ENCODE results near the gene NFAM1.

NFAM1 gene

DNA sequence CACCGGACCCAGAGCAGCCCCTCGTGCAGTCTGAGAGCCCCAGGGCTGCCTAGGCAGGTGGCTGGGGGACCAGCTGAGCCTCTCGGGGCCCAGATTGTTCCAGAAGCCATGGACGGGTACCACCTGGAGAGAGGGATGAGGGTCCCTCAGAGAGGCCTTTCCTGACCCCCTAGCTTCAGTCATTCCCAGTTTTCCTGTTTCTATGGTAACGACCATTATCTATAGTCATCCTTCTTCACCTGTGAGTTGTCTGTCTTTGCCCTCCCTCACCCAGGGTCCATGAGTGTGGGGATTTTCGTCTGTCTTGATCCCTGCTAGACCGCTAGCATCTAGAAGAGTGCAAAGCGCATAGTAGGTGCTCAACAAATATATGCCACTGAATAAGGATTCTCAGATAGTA is 85.5 kb downstream of the NFAM1 start:
- H3K4me3 ChIP-seq (ENCODE audit: control insufficient read depth, low read depth, low read length), result no peak overlapping the region
- TF ChIP-seq, protein P1, sequence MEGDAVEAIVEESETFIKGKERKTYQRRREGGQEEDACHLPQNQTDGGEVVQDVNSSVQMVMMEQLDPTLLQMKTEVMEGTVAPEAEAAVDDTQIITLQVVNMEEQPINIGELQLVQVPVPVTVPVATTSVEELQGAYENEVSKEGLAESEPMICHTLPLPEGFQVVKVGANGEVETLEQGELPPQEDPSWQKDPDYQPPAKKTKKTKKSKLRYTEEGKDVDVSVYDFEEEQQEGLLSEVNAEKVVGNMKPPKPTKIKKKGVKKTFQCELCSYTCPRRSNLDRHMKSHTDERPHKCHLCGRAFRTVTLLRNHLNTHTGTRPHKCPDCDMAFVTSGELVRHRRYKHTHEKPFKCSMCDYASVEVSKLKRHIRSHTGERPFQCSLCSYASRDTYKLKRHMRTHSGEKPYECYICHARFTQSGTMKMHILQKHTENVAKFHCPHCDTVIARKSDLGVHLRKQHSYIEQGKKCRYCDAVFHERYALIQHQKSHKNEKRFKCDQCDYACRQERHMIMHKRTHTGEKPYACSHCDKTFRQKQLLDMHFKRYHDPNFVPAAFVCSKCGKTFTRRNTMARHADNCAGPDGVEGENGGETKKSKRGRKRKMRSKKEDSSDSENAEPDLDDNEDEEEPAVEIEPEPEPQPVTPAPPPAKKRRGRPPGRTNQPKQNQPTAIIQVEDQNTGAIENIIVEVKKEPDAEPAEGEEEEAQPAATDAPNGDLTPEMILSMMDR (IDR thresholded peaks at IDR 0.05; ENCODE audit: control insufficient read depth, insufficient read depth, low read depth, low read length, missing control alignments), result no peak
- DNase-seq (ENCODE audit: low read depth), result no peak

DNA sequence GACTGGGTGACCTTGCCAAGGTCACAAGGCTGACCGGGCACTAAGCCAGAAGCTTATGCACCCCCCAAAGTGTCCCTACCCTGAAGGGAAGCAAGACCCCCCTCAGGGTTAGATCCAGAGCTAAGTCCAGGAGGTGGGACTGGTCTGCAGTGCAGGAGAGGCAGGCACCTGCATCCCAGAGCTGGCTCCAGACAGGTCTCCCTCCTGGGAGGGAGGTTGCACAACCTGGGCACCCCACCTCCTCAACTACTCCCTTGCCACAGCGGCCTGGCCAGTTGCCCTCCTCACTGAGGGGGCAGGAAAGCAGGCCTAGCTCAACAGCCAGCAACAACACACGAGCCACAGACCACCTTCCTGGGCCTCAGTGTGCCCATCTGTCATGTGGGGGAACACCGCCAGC is 86.7 kb downstream of the NFAM1 start:
- DNase-seq (ENCODE audit: low read depth), result no peak
- TF ChIP-seq, protein P1 (IDR thresholded peaks at IDR 0.05; ENCODE audit: control insufficient read depth, insufficient read depth, low read depth, low read length, missing control alignments), result no peak
- no peak overlapping the region for H3K4me3 ChIP-seq (ENCODE audit: control insufficient read depth, low read depth, low read length)

DNA sequence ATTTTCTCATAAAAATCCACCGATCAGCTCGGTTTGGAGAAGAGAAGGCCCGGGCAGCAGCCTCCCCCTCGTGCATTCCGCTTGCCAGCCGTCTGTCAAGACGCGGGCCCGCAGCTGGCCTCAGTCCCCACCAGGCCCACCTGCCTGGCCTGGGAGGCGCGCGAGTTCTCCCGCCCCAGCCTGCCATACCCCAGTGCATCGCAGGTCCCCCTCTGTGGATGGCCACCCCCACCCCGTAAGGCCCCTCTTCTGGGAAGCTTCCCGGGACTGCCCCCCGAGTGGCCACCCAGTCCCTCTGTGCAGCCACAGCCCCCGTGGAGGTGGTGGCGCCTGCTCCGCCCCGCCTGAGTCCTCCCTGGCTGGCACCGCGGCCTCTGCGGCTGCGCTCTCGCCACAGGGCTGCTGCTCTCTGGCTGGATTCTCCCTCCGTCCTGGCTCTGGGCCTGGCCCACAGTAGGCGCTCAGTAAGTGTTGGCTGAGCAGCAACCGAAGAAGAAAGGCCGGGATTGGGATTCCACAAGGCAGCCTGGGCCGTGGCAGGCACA is 87.8 kb downstream of the NFAM1 start:
- H3K4me3 ChIP-seq (ENCODE audit: control insufficient read depth, low read depth, low read length), result peak overlapping the region; percentile 28
- DNase-seq (ENCODE audit: low read depth), result no peak
- TF ChIP-seq, protein P1 (IDR thresholded peaks at IDR 0.05; ENCODE audit: control insufficient read depth, insufficient read depth, low read depth, low read length, missing control alignments), result no peak

DNA sequence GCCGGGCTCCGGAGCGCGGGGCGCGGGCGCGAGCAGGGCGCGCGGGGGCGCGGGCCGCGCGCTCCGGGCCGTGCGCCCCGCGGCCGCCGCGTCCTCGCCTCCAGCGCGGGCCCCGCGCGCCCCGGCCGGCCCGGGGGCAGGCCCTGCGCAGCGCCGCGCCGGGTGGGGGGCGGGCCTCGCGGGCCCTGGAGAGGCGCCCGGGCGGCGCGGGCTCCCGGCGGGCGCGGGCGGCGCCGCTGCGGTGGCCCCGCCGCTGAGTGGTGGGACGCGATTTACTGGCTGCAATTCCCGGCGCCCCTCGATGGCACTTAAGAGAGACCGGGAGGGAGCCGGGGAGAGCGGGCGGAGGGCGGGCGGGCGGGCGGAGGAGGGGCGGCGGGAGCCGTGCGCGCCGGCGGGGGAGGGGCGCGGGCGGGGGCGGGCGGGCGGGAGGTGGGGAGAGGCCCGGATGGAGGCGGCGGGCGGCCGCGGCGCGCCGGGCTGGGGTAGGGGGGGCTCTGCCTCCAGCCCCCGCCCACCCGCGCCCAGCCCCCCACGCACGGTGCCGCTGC is 88.6 kb downstream of the NFAM1 start:
- TF ChIP-seq, protein P1 (IDR thresholded peaks at IDR 0.05; ENCODE audit: control insufficient read depth, insufficient read depth, low read depth, low read length, missing control alignments), result no peak
- H3K4me3 ChIP-seq (ENCODE audit: control insufficient read depth, low read depth, low read length), result peak overlapping the region; percentile 28
- no peak for DNase-seq (ENCODE audit: low read depth)

DNA sequence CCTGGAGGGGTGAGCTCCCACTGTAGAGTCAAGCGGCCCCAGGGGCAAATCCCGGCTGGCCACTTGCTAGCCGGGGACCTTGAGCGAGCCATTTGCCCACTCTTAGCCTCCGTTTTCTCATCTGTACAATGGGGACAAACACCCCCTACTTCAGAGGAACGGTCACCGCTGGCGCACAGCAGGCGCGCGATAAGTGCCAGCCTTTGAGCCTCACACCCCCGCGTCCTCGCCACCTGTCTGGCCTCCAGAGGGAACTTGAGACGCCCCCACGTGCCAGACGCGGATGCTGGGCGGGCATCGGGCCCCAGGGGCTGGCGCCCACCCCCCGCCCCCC is 89.1 kb downstream of the NFAM1 start:
- DNase-seq (ENCODE audit: low read depth), result no peak
- peak overlapping the region; percentile 47 for H3K4me3 ChIP-seq (ENCODE audit: control insufficient read depth, low read depth, low read length)
- TF ChIP-seq, protein P1 (IDR thresholded peaks at IDR 0.05; ENCODE audit: control insufficient read depth, insufficient read depth, low read depth, low read length, missing control alignments), result no peak

DNA sequence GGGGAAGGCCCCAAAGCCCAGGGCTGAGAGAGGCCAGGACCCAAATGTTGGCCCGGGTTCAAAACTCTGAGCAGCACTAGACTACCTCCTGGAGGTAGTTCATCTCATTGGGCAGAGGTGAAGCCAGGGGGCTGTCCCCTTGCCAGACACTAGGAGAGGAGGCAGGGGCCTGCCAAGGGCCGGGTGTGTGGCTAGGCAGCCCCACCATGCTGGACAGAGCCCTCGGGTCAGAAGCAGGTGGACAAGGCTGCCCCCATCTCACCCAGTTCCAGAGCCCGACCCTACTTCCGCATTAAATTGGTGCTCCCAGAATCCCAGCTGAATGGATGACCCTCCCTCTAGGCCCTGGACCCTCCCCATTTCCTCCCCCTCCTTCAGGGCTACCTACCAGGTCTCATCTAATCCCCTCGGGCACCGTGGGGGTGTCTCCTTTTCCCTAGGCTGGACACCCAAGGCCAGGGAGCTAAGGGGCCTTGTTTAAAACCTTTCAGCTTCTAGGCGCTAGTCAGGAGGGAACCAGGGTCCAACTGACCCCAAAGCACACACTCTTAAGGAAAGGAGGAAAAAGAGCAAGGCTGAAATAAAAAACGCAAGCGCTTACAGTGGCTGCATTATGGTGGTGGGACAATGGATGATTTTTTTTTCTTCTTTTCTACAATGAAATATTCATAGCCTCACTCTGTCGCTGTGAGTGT is 89.6 kb downstream of the NFAM1 start:
- DNase-seq (ENCODE audit: low read depth), result no peak
- peak overlapping the region; percentile 47 for H3K4me3 ChIP-seq (ENCODE audit: control insufficient read depth, low read depth, low read length)
- TF ChIP-seq, protein P1 (IDR thresholded peaks at IDR 0.05; ENCODE audit: control insufficient read depth, insufficient read depth, low read depth, low read length, missing control alignments), result no peak
